Middle frontal gyrus (tissue), 1 donor: Measurements from ENCODE around the gene R3HCC1L.

Experiments
- DNase-seq: peaks from one replicate; pipeline ENCODE4 v3.0.0-alpha.2; 2015; ENCODE audit warnings: low spot score; ENCODE audit errors: extremely low spot score

The R3HCC1L gene

GRCh38 chr10:98134431-98135221 lies at the start of gene R3HCC1L:
Gene R3HCC1L (plus strand): TSS chr10:98134657. CDS start chr10:98208115, 73,458 bp downstream.
- DNase-seq = peak; percentile 85

- no peak for DNase-seq
Measured at GRCh38 chr10:98085238-98085637, 49.2 kb upstream of the R3HCC1L start.

- DNase-seq = no peak
Measured at GRCh38 chr10:98086837-98087708, 47.4 kb upstream of the R3HCC1L start.

- no peak for DNase-seq
Measured at GRCh38 chr10:98088186-98088971, 46.1 kb upstream of the R3HCC1L start.

- no peak for DNase-seq
Measured at GRCh38 chr10:98090822-98091221, 43.6 kb upstream of the R3HCC1L start.

GRCh38 chr10:98096316-98096715 lies 38.1 kb upstream of the R3HCC1L start:
- DNase-seq = no peak

- DNase-seq = no peak
Measured at GRCh38 chr10:98096731-98097130, 37.7 kb upstream of the R3HCC1L start.

GRCh38 chr10:98097175-98097574 lies 37.3 kb upstream of the R3HCC1L start:
- no peak for DNase-seq

- DNase-seq = no peak
Measured at GRCh38 chr10:98097616-98098015, 36.8 kb upstream of the R3HCC1L start.

GRCh38 chr10:98098247-98098646 lies 36.2 kb upstream of the R3HCC1L start:
- DNase-seq = no peak

- no peak for DNase-seq
Measured at GRCh38 chr10:98100476-98100875, 34.0 kb upstream of the R3HCC1L start.

GRCh38 chr10:98101366-98101765 lies 33.1 kb upstream of the R3HCC1L start:
- DNase-seq = no peak

GRCh38 chr10:98104125-98104524 lies 30.3 kb upstream of the R3HCC1L start:
- DNase-seq = no peak

GRCh38 chr10:98106531-98106930 lies 27.9 kb upstream of the R3HCC1L start:
- DNase-seq = no peak

GRCh38 chr10:98107644-98108430 lies 26.6 kb upstream of the R3HCC1L start:
- DNase-seq = no peak

GRCh38 chr10:98110356-98110755 lies 24.1 kb upstream of the R3HCC1L start:
- DNase-seq = no peak

- DNase-seq = no peak
Measured at GRCh38 chr10:98115031-98115787, 19.2 kb upstream of the R3HCC1L start.

GRCh38 chr10:98119891-98120290 lies 14.6 kb upstream of the R3HCC1L start:
- DNase-seq = no peak

- no peak for DNase-seq
Measured at GRCh38 chr10:98125940-98126631, 8.4 kb upstream of the R3HCC1L start.
